Breast epithelium (tissue), 3 donors: ENCODE measurements around the gene SPIRE1.

ENCODE experiments used
- POLR2A ChIP-seq: fragments of 450-650 bp; IDR thresholded peaks from one replicate; pipeline ENCODE4 v1.6.1; 2016; ENCODE audit warnings: antibody characterized with exemption, mild to moderate bottlenecking, moderate library complexity
- POLR2AphosphoS5 ChIP-seq, 3 donors: sonication (generic); formaldehyde crosslinking; IDR thresholded peaks; one replicate each; pipeline ENCODE4 v1.6.1; 2017; ENCODE audit warnings: antibody characterized with exemption in 3 of 3
- TF ChIP-seq, protein P1 (sequence below), 3 donors: fragments of 450-650 bp; IDR thresholded peaks; one replicate each; pipeline ENCODE4 v1.5.1; 2016 to 2017; ENCODE audit warnings: antibody characterized with exemption in 3 of 3, mild to moderate bottlenecking in 3 of 3, moderate library complexity in 3 of 3

GRCh38 chr18:12458771-12459170 is 199.1 kb downstream of the SPIRE1 start:
- TF ChIP-seq, protein P1, sequence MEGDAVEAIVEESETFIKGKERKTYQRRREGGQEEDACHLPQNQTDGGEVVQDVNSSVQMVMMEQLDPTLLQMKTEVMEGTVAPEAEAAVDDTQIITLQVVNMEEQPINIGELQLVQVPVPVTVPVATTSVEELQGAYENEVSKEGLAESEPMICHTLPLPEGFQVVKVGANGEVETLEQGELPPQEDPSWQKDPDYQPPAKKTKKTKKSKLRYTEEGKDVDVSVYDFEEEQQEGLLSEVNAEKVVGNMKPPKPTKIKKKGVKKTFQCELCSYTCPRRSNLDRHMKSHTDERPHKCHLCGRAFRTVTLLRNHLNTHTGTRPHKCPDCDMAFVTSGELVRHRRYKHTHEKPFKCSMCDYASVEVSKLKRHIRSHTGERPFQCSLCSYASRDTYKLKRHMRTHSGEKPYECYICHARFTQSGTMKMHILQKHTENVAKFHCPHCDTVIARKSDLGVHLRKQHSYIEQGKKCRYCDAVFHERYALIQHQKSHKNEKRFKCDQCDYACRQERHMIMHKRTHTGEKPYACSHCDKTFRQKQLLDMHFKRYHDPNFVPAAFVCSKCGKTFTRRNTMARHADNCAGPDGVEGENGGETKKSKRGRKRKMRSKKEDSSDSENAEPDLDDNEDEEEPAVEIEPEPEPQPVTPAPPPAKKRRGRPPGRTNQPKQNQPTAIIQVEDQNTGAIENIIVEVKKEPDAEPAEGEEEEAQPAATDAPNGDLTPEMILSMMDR (IDR thresholded peaks at IDR 0.05), result no peak
- TF ChIP-seq POLR2AphosphoS5 (IDR thresholded peaks at IDR 0.05) (no peak), POLR2A (no peak)
